A549 (cell line): ENCODE data around the gene MGMT. TPM values are rescaled to one million over a fixed set of nuclear protein-coding genes. Genes with fewer than 3 reads are reported as not detected.

Experiments used
- ATAC-seq, 2 experiments: fragments of 200-7000 bp in 1 of 2; fragments of >200 bp in 1 of 2; cut with Nextera tagmentation in 1 of 2; cut with Tn5 transposase in 1 of 2; 3 replicates each; pipeline versions ENCODE4 v1.8.0 to v1.9.1; 2018 to 2020; ENCODE audit warnings: mild to moderate bottlenecking in 1 of 2, moderate library complexity in 1 of 2
- CTCF ChIA-PET: fragments of 300-600 bp; sonication (Branson Sonifier 250); formaldehyde crosslinking; extraction: SDS; loops from one replicate; lab custom pipeline; 2021; ENCODE audit warnings: antibody characterized with exemption, inconsistent platforms; lab: Yijun Ruan, JAX
- POLR2A ChIA-PET: fragments of 350-600 bp; formaldehyde crosslinking; extraction: SDS; loops from one replicate; lab custom pipeline; 2021; ENCODE audit warnings: antibody characterized with exemption, inconsistent platforms; lab: Yijun Ruan, JAX
- DNase-seq, 2 experiments: peaks; one replicate each; pipeline versions ENCODE4 v3.0.0 to v3.0.0-alpha.2; 2011 to 2016; ENCODE audit warnings: low read depth in 1 of 2, low spot score in 1 of 2
- FAIRE-seq: peaks from 2 replicates; lab custom pipeline; 2011; peaks lifted over from hg19 to GRCh38; lab: Jason Lieb, UNC
- H3K27ac ChIP-seq, 2 experiments: fragments of >200 bp; sonication (Bioruptor Twin); formaldehyde crosslinking; 3 replicates each; pipeline ENCODE4 v1.5.1; 2016 to 2017
- H3K4me1 ChIP-seq: fragments of >200 bp; sonication (Bioruptor Twin); formaldehyde crosslinking; 3 replicates; pipeline ENCODE4 v1.6.1; 2016
- H3K4me2 ChIP-seq: fragments of >200 bp; sonication (Bioruptor Twin); formaldehyde crosslinking; 3 replicates; pipeline ENCODE4 v1.6.1; 2016
- H3K4me3 ChIP-seq: fragments of >200 bp; sonication (Bioruptor Twin); formaldehyde crosslinking; 3 replicates; pipeline ENCODE4 v1.5.1; 2016
- H3K9me3 ChIP-seq: fragments of >200 bp; sonication (Bioruptor Twin); formaldehyde crosslinking; 3 replicates; pipeline ENCODE4 v1.6.1; 2016
- CBX2 ChIP-seq: fragments of 200-600 bp; sonication (generic); IDR thresholded peaks from 2 replicates; pipeline ENCODE4 v1.6.1; 2016; ENCODE audit warnings: low read depth, mild to moderate bottlenecking, borderline replicate concordance
- CBX8 ChIP-seq: fragments of 200-600 bp; sonication (generic); IDR thresholded peaks from 2 replicates; pipeline ENCODE4 v1.6.1; 2016
- CHD2 ChIP-seq: fragments of 150-350 bp; IDR thresholded peaks from 2 replicates; pipeline ENCODE4 v1.6.1; 2014; ENCODE audit warnings: low read length; ENCODE audit not compliant: partially characterized antibody
- CTCF ChIP-seq: fragments of >200 bp; sonication (Bioruptor Twin); formaldehyde crosslinking; IDR thresholded peaks from 3 replicates; pipeline ENCODE4 v1.5.1; 2016
- HDAC2 ChIP-seq: fragments of 200-600 bp; sonication (generic); IDR thresholded peaks from 2 replicates; pipeline ENCODE4 v1.6.1; 2016
- HES2 ChIP-seq: fragments of >200 bp; sonication (Bioruptor Twin); formaldehyde crosslinking; IDR thresholded peaks from 2 replicates; pipeline ENCODE4 v1.6.1; 2016
- HOXA7 ChIP-seq: fragments of 250-450 bp; sonication (Bioruptor Pico); IDR thresholded peaks from 2 replicates; pipeline ENCODE4 v1.5.0; 2020; ENCODE audit warnings: mild to moderate bottlenecking, moderate library complexity
- HOXB13 ChIP-seq: fragments of 250-450 bp; sonication (Bioruptor Pico); IDR thresholded peaks from 2 replicates; pipeline ENCODE4 v1.5.0; 2020; ENCODE audit warnings: low read depth, mild to moderate bottlenecking, moderate library complexity
- HOXB5 ChIP-seq: fragments of 250-450 bp; sonication (Bioruptor Pico); IDR thresholded peaks from 2 replicates; pipeline ENCODE4 v1.5.0; 2020; ENCODE audit warnings: mild to moderate bottlenecking, moderate library complexity
- JUNB ChIP-seq: fragments of >200 bp; sonication (Bioruptor Twin); formaldehyde crosslinking; IDR thresholded peaks from 2 replicates; pipeline ENCODE4 v1.6.1; 2016
- MAFK ChIP-seq: fragments of 450-650 bp; IDR thresholded peaks from 2 replicates; pipeline ENCODE4 v1.6.1; 2014; ENCODE audit not compliant: partially characterized antibody
- MYC ChIP-seq: IDR thresholded peaks from 2 replicates; pipeline ENCODE4 v1.6.1; 2012; ENCODE audit warnings: mild to moderate bottlenecking, inconsistent platforms, low read length, improper control_type of control experiment, borderline replicate concordance
- PBX3 ChIP-seq: IDR thresholded peaks from 2 replicates; pipeline ENCODE4 v1.6.1; 2012
- RCOR1 ChIP-seq: fragments of 150-350 bp; IDR thresholded peaks from 2 replicates; pipeline ENCODE4 v1.6.1; 2014; ENCODE audit warnings: antibody characterized with exemption, low read length, low read depth
- RFX5 ChIP-seq: fragments of 450-650 bp; IDR thresholded peaks from 2 replicates; pipeline ENCODE4 v1.7.1; 2014; ENCODE audit warnings: antibody characterized with exemption, mild to moderate bottlenecking, moderate library complexity
- RNF2 ChIP-seq: fragments of 200-600 bp; sonication (generic); IDR thresholded peaks from 2 replicates; pipeline ENCODE4 v1.6.1; 2016; ENCODE audit warnings: low read depth, mild to moderate bottlenecking, antibody characterized with exemption, moderate library complexity, borderline replicate concordance
- TFCP2L1 ChIP-seq: fragments of 250-450 bp; sonication (Bioruptor Pico); IDR thresholded peaks from 2 replicates; pipeline ENCODE4 v1.5.0; 2021; ENCODE audit warnings: mild to moderate bottlenecking
- TP53 ChIP-seq: fragments of 250-450 bp; sonication (Bioruptor Pico); IDR thresholded peaks from 2 replicates; pipeline ENCODE4 v1.5.0; 2021; ENCODE audit warnings: mild to moderate bottlenecking, moderate library complexity
- USF2 ChIP-seq: fragments of 450-650 bp; IDR thresholded peaks from 2 replicates; pipeline ENCODE4 v1.6.1; 2014; ENCODE audit warnings: antibody characterized with exemption
- ZC3H11A ChIP-seq: fragments of 450-650 bp; IDR thresholded peaks from 2 replicates; pipeline ENCODE4 v1.6.1; 2014; ENCODE audit warnings: antibody characterized with exemption, mild to moderate bottlenecking
- ZFP36 ChIP-seq: fragments of 450-650 bp; IDR thresholded peaks from 2 replicates; pipeline ENCODE4 v1.6.1; 2014; ENCODE audit warnings: borderline replicate concordance; ENCODE audit not compliant: partially characterized antibody
- WGBS: methylation state at CpG from one replicate; pipeline ENCODE4 v1.1.6; 2017; ENCODE audit errors: missing lambda C conversion rate; 5-methylcytosine and 5-hydroxymethylcytosine counted together
- polyA plus RNA-seq, 4 experiments: library from polyadenylated mRNA; depleted of rRNA in 3 of 4; stranded (reverse); fragments of >200 nt; fragmentation: RNase III in 1 of 4; extraction: RNeasy Plus Mini Kit Qiagen cat#74134 plus additional on column Dnase treatment in 1 of 4; gene quantifications; 2 replicates in 3 of 4; 3 replicates in 1 of 4; pipeline ENCODE4 v1.2.3, GENCODE V29; 2011 to 2017

Gene MGMT
- polyA plus RNA-seq, 2 of the 4 experiments (the other 2 are of a cell fraction) = 4.9 to 5.2 TPM

GRCh38 chr10:129775681-129776080 lies 308.6 kb downstream of the MGMT start (continued):
- no peak for TF ChIP-seq CTCF
- TF ChIP-seq CBX2 = no peak
- TF ChIP-seq ZC3H11A = no peak
- TF ChIP-seq MYC = no peak
- TF ChIP-seq, all 56 proteins: peak for 0

- no peak for TF ChIP-seq HDAC2
- no peak for TF ChIP-seq PBX3
- TF ChIP-seq HOXA7 (CRISPR knock-in tag) = no peak
- no peak for TF ChIP-seq CTCF
- no peak for TF ChIP-seq RCOR1
- TF ChIP-seq MAFK = no peak
- DNase-seq (no peak), FAIRE-seq (no peak), ATAC-seq (no peak)
- H3K4me1 ChIP-seq = no peaks in the 10 kb centered on the region
- WGBS = 54% methylated on average over 19 of the region's 19 CpGs
- no peaks in the 10 kb centered on the region for H3K9me3 ChIP-seq
- H3K4me3 ChIP-seq = no peak overlapping the region
- H3K27ac ChIP-seq = no peak overlapping the region
- CTCF ChIA-PET = no interaction called here
- POLR2A ChIA-PET = no interaction called here
- no peak overlapping the region for H3K4me2 ChIP-seq
These were observed 310.6 kb downstream of the MGMT start for GRCh38 chr10:129777687-129778086.

- POLR2A ChIA-PET = no interaction called here
- Histone ChIP-seq H3K4me3 (no peak overlapping the region), H3K9me3 (no peaks in the 10 kb centered on the region), H3K4me2 (no peak overlapping the region), H3K27ac (no peak overlapping the region), H3K4me1 (no peaks in the 10 kb centered on the region)
- TF ChIP-seq USF2 = no peak
- no peak for TF ChIP-seq CBX8
- TF ChIP-seq HOXB13 (CRISPR knock-in tag) = no peak
- no peak for TF ChIP-seq ZFP36
- TF ChIP-seq HES2 = no peak
- no peak for TF ChIP-seq HOXB5
- no peak for TF ChIP-seq TP53 (CRISPR knock-in tag)
- TF ChIP-seq CHD2 = no peak
- TF ChIP-seq RNF2 = no peak
- no peak for TF ChIP-seq JUNB
- TF ChIP-seq TFCP2L1 (CRISPR knock-in tag) = no peak
- no peak for TF ChIP-seq RFX5
- ATAC-seq (no peak), FAIRE-seq (no peak), DNase-seq (no peak)
- WGBS = 78% methylated on average over 13 of the region's 13 CpGs
- CTCF ChIA-PET = no interaction called here
These were observed 311.5 kb downstream of the MGMT start for GRCh38 chr10:129778571-129778970.
